GM18517 (cell line): ENCODE results near the gene BACH1.

ENCODE experiments used
- ATAC-seq: cut with Tn5 transposase; IDR thresholded peaks from one replicate; pipeline ENCODE4 v1.9.1; 2021; ENCODE audit warnings: mild to moderate bottlenecking, moderate library complexity; ENCODE audit not compliant: unreplicated experiment

BACH1 gene

GRCh38 chr21:29374481-29374880, 75.8 kb downstream of the BACH1 start:
- ATAC-seq, result no peak

DNA sequence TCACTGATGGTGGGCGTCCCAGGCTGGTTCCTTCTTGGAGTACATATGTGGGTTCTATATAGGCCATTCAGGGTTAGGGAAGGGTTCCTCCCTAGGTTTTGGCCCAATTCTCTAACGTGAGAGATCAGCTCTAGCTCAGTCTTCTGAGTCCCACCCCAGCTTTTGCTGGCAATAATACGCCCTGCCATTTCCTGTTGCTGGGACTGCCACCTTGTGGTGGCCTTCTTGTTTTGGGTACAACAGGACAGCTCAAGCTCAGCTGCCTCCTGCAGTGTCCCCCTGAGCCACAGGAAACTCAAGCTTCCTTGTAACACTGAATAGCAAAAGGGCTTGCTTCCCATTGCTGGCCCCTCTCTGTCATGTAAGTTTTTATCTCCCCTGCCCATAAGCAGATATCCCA, 77.8 kb downstream of the BACH1 start:
- ATAC-seq, result peak; percentile 66

GRCh38 chr21:29377266-29377665, 78.5 kb downstream of the BACH1 start:
- ATAC-seq, result no peak

DNA sequence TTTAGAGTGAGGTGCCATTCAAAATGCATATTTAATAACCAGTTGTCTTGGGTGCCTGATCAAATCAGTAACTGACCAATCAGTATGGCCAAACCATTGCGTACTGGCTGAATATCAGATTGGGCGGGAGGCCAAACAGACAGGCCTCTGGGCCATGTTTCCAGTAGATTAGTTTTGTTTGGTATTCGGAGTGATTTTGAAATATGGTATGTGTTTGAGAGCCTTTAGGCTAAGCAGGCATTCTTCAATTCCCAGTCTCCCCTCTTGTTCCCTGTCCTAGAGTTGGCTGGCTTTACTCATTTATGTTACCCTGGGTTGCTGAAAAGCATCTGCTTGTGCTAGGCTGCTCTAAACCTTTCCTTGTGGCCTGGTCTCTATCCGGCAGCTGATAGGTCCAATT, 80.1 kb downstream of the BACH1 start:
- no peak for ATAC-seq

GRCh38 chr21:29379517-29380054, 80.9 kb downstream of the BACH1 start:
- ATAC-seq, result no peak

DNA sequence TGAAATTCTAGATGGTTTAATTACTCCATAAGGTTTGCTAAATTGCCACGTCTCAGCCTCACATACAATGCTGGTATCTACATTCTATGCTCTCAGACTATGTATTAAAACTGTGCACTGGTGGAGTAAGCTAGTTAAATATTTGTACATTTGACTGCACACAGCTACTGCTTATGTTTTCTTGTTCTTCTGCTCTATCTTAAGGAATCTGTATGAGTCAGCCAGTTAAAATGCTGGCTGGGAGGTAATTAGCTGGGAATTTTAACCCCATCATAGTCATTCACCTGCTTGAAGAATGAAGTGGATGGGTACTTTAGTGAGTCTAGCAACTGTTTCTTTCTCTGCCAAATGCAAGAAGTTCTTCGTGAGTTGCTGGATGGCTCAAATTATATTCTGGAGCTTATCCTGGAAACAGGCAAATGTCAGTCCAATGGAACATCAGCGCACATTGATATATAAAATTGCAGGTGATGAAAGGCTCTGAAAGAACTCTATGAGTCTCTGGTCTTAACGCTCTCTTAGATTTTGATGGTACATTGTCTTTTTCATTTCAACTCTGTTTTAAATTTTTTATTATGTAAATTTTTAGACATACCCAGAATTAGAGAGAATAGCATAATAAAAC, 83.4 kb downstream of the BACH1 start:
- ATAC-seq, result no peak

DNA sequence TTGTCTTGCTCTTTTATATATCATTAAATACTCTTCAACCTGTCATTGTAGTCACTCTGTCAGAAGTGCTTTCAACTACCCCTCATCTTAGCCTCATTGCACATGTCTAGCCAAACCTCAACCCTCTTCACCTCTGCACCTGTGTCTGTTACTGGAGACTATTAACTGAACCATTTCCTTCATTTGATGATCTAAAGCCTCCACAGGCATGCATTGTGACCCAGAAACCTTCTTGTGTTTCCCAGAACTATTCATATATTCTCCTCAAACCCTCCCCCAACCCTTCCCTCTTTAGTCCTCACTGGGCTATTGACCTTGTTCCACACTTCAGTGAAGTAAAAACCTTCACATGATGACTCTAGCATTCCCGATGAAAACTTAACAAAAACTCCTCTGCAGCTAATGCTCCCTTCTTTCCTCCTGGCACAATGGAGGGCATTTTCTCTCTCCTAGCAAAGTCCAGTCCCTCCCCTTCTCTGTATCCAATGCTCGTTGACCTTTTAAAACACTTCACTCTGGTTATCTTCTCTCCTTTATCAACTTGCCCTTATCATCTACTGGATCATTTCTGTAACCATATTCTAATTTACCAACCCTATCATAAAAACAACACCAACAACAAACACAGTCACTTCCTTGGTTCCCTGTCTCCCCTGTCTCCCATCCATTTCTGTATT, 86.1 kb downstream of the BACH1 start:
- no peak for ATAC-seq

DNA sequence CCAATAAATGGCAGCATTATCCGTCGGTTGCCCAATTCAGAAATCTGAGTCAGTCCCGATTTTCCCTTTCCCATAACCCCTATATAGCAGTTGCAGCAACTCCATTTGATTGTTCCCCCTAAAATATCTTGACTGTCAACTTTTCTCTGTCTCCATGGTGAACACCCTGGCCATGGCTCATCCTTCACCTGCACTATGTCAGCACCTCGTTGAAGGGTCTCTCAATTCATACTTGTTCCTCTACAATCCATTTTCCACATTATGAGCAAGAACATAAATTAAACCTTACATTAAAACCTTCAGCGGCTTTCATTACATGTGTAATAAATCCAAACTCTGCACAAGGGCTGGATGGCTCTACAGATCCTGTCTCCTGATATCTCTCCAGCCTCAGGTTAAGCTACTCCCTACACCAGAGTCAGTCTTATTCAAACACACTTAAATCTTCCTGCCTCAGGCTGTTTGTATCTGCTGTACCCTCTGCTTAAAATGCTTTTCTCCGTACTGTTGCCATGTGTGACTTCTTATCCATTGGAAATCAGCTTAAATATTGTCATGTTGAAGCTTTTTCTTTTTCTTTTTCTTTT, 87.3 kb downstream of the BACH1 start:
- no peak for ATAC-seq

DNA sequence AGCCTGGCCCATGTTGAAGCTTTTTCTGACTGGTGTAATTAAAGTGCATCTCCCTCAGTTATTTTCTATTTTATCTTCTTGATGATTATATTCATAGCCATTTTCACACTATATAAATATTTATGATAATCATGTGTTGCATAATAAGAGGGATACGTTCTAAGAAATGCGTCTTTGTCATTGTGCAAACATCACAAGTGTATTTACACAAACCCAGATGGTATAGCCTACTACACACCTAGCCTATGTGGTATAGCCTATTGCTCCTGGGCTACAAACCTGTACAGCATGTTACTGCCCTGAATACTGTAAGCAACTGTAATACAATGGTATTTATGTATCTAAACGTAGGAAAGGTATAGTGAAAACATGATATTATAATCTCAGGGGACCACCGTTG, 88.1 kb downstream of the BACH1 start:
- ATAC-seq, result no peak

DNA sequence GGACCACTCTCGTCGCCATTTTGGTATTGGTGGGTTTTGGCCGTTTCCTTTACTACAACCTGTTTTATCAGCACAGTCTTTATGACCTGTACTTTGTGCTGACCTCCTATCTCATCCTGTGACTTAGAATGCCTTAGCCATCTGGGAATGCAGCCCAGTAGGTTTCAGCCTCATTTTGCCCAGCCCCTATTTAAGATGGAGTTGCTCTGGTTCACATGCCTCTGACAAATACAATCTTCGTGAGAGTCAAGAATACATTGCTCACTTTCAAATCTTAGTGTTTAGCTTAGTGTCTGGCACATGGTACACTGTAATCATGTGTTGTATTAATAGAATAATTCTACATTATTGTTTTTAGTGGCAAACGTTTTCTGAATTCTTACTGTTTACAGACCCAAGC, 88.9 kb downstream of the BACH1 start:
- no peak for ATAC-seq

GRCh38 chr21:29389136-29389535, 90.4 kb downstream of the BACH1 start:
- ATAC-seq, result no peak

- no peak for ATAC-seq
Measured at GRCh38 chr21:29390778-29391177, 92.1 kb downstream of the BACH1 start.

GRCh38 chr21:29394051-29394450, 95.3 kb downstream of the BACH1 start:
- ATAC-seq, result no peak
